ENCODE data around the gene GLP1R.

DNA sequence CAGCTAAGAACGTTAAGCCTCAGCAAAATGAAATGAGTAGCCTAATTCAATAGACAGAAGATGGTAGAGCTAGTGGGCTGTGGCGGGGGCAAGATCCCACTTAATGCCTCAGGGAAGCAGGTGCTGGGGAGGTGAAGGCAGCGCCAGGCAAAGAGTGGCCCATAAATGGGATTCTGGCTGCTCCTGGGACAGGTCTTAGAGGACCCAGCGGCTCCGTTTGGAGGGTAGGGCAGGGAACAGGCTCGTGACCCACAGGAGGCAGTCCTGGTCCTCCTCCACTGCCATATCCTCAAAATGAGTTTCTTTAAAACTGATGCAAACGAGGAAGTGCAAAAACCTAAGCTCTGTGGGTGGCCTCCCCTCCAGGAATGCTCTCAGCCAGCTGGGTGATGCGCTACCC lies 33.7 kb downstream of the GLP1R start:
- no peak for TF ChIP-seq POLR2A (IDR thresholded peaks at IDR 0.05; ENCODE audit: low read length)
- TF ChIP-seq GATA1 (IDR thresholded peaks at IDR 0.05; ENCODE audit: low read depth, low read length) = no peak
